H9 (cell line): ENCODE results near the gene CRHR2. TPM values are rescaled to one million over a fixed set of nuclear protein-coding genes. Genes with fewer than 3 reads are reported as not detected.

Source experiments
- DNase-seq: peaks from one replicate; pipeline ENCODE4 v3.0.0-alpha.2; 2017
- H2AFZ ChIP-seq: one replicate; pipeline ENCODE4 v1.6.1; 2013; ENCODE audit warnings: mild to moderate bottlenecking, low read length, control low read depth, moderate library complexity
- H2AK5ac ChIP-seq: 2 replicates; pipeline ENCODE4 v1.6.1; 2013; ENCODE audit warnings: low read length, control low read depth, mixed read lengths; ENCODE audit not compliant: insufficient read length
- H2BK120ac ChIP-seq: one replicate; pipeline ENCODE4 v1.6.1; 2013; ENCODE audit warnings: low read depth, mild to moderate bottlenecking, low read length, control low read depth, inconsistent platforms; ENCODE audit not compliant: poor library complexity, severe bottlenecking
- H2BK12ac ChIP-seq: 2 replicates; pipeline ENCODE4 v1.6.1; 2013; ENCODE audit warnings: low read length, control low read depth, mixed read lengths, low read depth; ENCODE audit not compliant: insufficient read length
- H2BK15ac ChIP-seq: 2 replicates; pipeline ENCODE4 v1.6.1; 2013; ENCODE audit warnings: low read depth, low read length, control low read depth
- H2BK20ac ChIP-seq: one replicate; pipeline ENCODE4 v1.6.1; 2013; ENCODE audit warnings: low read depth, mild to moderate bottlenecking, low read length, control low read depth, inconsistent platforms; ENCODE audit not compliant: poor library complexity, severe bottlenecking
- H2BK5ac ChIP-seq: 2 replicates; pipeline ENCODE4 v1.6.1; 2013; ENCODE audit warnings: low read length, control low read depth, mixed read lengths; ENCODE audit not compliant: insufficient read length
- H3K14ac ChIP-seq: 2 replicates; pipeline ENCODE4 v1.6.1; 2013; ENCODE audit warnings: low read length, control low read depth; ENCODE audit not compliant: insufficient read depth
- H3K18ac ChIP-seq: 2 replicates; pipeline ENCODE4 v1.6.1; 2013; ENCODE audit warnings: low read depth, mild to moderate bottlenecking, mixed read lengths, low read length, control low read depth; ENCODE audit not compliant: insufficient read length
- H3K23ac ChIP-seq: 2 replicates; pipeline ENCODE4 v1.6.1; 2013; ENCODE audit warnings: low read length, control low read depth, mixed read lengths, low read depth; ENCODE audit not compliant: insufficient read length
- H3K23me2 ChIP-seq: 2 replicates; pipeline ENCODE4 v1.6.1; 2013; ENCODE audit warnings: low read depth, mild to moderate bottlenecking, mixed read lengths, low read length, control low read depth; ENCODE audit not compliant: insufficient read length, poor library complexity, severe bottlenecking
- H3K27ac ChIP-seq: 2 replicates; pipeline ENCODE4 v1.5.1; 2013; ENCODE audit warnings: low read length, control low read depth, mixed read lengths, low read depth; ENCODE audit not compliant: insufficient read length
- H3K27me3 ChIP-seq: 2 replicates; pipeline ENCODE4 v1.6.1; 2013; ENCODE audit warnings: low read length, control low read depth, inconsistent platforms; ENCODE audit not compliant: insufficient read depth
- H3K4ac ChIP-seq: 2 replicates; pipeline ENCODE4 v1.6.1; 2013; ENCODE audit warnings: low read depth, mild to moderate bottlenecking, control low read depth, inconsistent platforms, low read length, moderate library complexity
- H3K4me1 ChIP-seq: 2 replicates; pipeline ENCODE4 v1.6.1; 2013; ENCODE audit warnings: low read length, control low read depth, inconsistent platforms; ENCODE audit not compliant: insufficient read depth
- H3K4me2 ChIP-seq: 2 replicates; pipeline ENCODE4 v1.6.1; 2013; ENCODE audit warnings: low read length, control low read depth, mixed read lengths; ENCODE audit not compliant: insufficient read length, insufficient read depth
- H3K56ac ChIP-seq: 2 replicates; pipeline ENCODE4 v1.6.1; 2013; ENCODE audit warnings: low read depth, mild to moderate bottlenecking, mixed read lengths, low read length, control low read depth; ENCODE audit not compliant: insufficient read length
- H3K79me1 ChIP-seq: 2 replicates; pipeline ENCODE4 v1.6.1; 2013; ENCODE audit warnings: low read depth, mild to moderate bottlenecking, moderate library complexity, low read length, control low read depth, inconsistent platforms; ENCODE audit not compliant: insufficient read depth, poor library complexity, severe bottlenecking
- H3K79me2 ChIP-seq: 2 replicates; pipeline ENCODE4 v1.6.1; 2013; ENCODE audit warnings: low read length, control low read depth, inconsistent platforms; ENCODE audit not compliant: insufficient read depth
- H3K9ac ChIP-seq: 2 replicates; pipeline ENCODE4 v1.6.1; 2013; ENCODE audit warnings: low read length, control low read depth, mixed read lengths; ENCODE audit not compliant: insufficient read length; ENCODE audit errors: extremely low read depth
- H3K9me3 ChIP-seq: one replicate; pipeline ENCODE4 v1.6.1; 2013; ENCODE audit warnings: low read depth, low read length, inconsistent platforms; ENCODE audit not compliant: control insufficient read depth
- H3T11ph ChIP-seq: one replicate; pipeline ENCODE4 v1.6.1; 2013; ENCODE audit warnings: mild to moderate bottlenecking, low read length, control low read depth, inconsistent platforms
- H4K20me1 ChIP-seq: one replicate; pipeline ENCODE4 v1.6.1; 2013; ENCODE audit not compliant: control insufficient read depth, insufficient read length, insufficient read depth
- H4K5ac ChIP-seq: 2 replicates; pipeline ENCODE4 v1.6.1; 2013; ENCODE audit warnings: low read depth, mild to moderate bottlenecking, mixed read lengths, low read length, control low read depth; ENCODE audit not compliant: insufficient read length
- H4K8ac ChIP-seq: replicated peaks from 2 replicates; pipeline ENCODE4 v1.6.1; 2013; ENCODE audit warnings: low read length, control low read depth, mixed read lengths, low read depth; ENCODE audit not compliant: insufficient read length
- H4K91ac ChIP-seq: 2 replicates; pipeline ENCODE4 v1.6.1; 2013; ENCODE audit warnings: low read depth, mild to moderate bottlenecking, moderate library complexity, mixed read lengths, low read length, control low read depth; ENCODE audit not compliant: insufficient read length
- H3K27ac Mint-ChIP-seq, 3 experiments: 2 replicates in 2 of 3; 3 replicates in 1 of 3; pipeline ENCODE4 v1.8.0; 2020 to 2021; ENCODE audit warnings: mixed read lengths in 3 of 3, mild to moderate bottlenecking in 1 of 3, moderate library complexity in 1 of 3
- H3K27me3 Mint-ChIP-seq: 2 replicates; pipeline ENCODE4 v1.8.0; 2021; ENCODE audit warnings: low read depth, mild to moderate bottlenecking, moderate library complexity, mixed read lengths
- H3K36me3 Mint-ChIP-seq, 3 experiments: 2 replicates in 2 of 3; 3 replicates in 1 of 3; pipeline ENCODE4 v1.8.0; 2020 to 2021; ENCODE audit warnings: low read depth in 3 of 3, mixed read lengths in 3 of 3; ENCODE audit not compliant: insufficient read depth in 1 of 3
- H3K4me1 Mint-ChIP-seq, 2 experiments: 2 replicates each; pipeline ENCODE4 v1.8.0; 2020; ENCODE audit warnings: mixed read lengths in 2 of 2
- H3K4me3 Mint-ChIP-seq, 2 experiments: 2 replicates in 1 of 2; 3 replicates in 1 of 2; pipeline ENCODE4 v1.8.0; 2020 to 2021; ENCODE audit warnings: mild to moderate bottlenecking in 2 of 2, mixed read lengths in 2 of 2, moderate library complexity in 1 of 2
- H3K9me3 Mint-ChIP-seq, 2 experiments: 2 replicates in 1 of 2; 3 replicates in 1 of 2; pipeline ENCODE4 v1.8.0; 2020; ENCODE audit warnings: mild to moderate bottlenecking in 2 of 2, mixed read lengths in 2 of 2, moderate library complexity in 1 of 2
- WGBS: extraction: QIAGEN DNeasy Blood & Tissue Kit; methylation state at CpG from one replicate; pipeline ENCODE4 v1.1.7; 2013; ENCODE audit warnings: missing lambda C conversion rate, low lambda C conversion rate, mixed read lengths; ENCODE audit not compliant: insufficient read length; ENCODE audit errors: extremely low coverage; 5-methylcytosine and 5-hydroxymethylcytosine counted together
- total RNA-seq: library from RNA; stranded (reverse); gene quantifications from 2 replicates; pipeline ENCODE4 v1.2.1, GENCODE V29; 2021
- TF ChIP-seq, protein P1 (sequence below): fragments of 200-600 bp; sonication (generic); conservative IDR thresholded peaks from 3 replicates; pipeline ENCODE4 v1.8.0; 2021; ENCODE audit warnings: antibody characterized with exemption, mild to moderate bottlenecking

The CRHR2 gene
- total RNA-seq, 1 experiment from 2014 or later = 0.07 TPM

DNA sequence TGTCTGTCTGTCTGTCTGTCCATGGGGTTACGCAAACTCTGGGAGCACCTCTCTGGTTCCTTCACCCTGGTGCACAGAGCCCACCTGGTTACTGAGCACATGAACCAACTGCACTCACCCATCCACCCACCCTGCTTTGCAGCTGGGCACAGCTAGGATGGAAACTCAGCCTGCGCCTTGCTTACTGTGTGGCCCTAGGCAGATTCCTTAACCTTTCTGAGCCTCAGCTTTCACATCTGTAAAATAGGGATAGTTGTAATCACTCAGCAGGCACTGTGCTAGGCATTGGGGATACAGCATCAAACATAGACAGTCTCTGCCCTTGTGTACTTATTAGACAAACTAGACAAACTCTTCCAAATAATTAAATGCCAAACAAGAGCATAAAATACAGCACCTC is 47.8 kb upstream of the CRHR2 start:
- no peak overlapping the region for H3K56ac ChIP-seq
- Mint-ChIP-seq H3K27ac (no peak overlapping the region; a peak in 1 of 7 replicates), H3K27me3 (peaks cover 15% of the 10 kb centered on the region), H3K9me3 (peaks cover under 1% of the 10 kb centered on the region in 2 experiments; a peak in 2 of 5 replicates), H3K4me3 (no peak overlapping the region), H3K4me1 (peaks cover 38 to 58% of the 10 kb centered on the region in 2 experiments), H3K36me3 (peaks cover 1 to 5% (median 2%) of the 10 kb centered on the region in 3 experiments; a peak in 4 of 7 replicates)
- no peak overlapping the region for H3K4me2 ChIP-seq
- no peak overlapping the region for H3K9ac ChIP-seq
- H4K20me1 ChIP-seq = no peaks in the 10 kb centered on the region
- DNase-seq = no peak
- H3K27ac ChIP-seq = no peak overlapping the region
- WGBS = no CpG with 5 or more reads among the region's 2 CpGs
- no peaks in the 10 kb centered on the region for H3K23me2 ChIP-seq
- no peak overlapping the region for H4K91ac ChIP-seq
- H4K8ac ChIP-seq = no peak overlapping the region
- H3K9me3 ChIP-seq = no peaks in the 10 kb centered on the region
- H2BK12ac ChIP-seq = no peak overlapping the region
- no peak overlapping the region for H2AFZ ChIP-seq
- no peak overlapping the region for H2BK20ac ChIP-seq
- no peaks in the 10 kb centered on the region for H3K79me1 ChIP-seq
- TF ChIP-seq, protein P1, sequence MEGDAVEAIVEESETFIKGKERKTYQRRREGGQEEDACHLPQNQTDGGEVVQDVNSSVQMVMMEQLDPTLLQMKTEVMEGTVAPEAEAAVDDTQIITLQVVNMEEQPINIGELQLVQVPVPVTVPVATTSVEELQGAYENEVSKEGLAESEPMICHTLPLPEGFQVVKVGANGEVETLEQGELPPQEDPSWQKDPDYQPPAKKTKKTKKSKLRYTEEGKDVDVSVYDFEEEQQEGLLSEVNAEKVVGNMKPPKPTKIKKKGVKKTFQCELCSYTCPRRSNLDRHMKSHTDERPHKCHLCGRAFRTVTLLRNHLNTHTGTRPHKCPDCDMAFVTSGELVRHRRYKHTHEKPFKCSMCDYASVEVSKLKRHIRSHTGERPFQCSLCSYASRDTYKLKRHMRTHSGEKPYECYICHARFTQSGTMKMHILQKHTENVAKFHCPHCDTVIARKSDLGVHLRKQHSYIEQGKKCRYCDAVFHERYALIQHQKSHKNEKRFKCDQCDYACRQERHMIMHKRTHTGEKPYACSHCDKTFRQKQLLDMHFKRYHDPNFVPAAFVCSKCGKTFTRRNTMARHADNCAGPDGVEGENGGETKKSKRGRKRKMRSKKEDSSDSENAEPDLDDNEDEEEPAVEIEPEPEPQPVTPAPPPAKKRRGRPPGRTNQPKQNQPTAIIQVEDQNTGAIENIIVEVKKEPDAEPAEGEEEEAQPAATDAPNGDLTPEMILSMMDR = no peak
- no peak overlapping the region for H3K23ac ChIP-seq
- no peak overlapping the region for H3T11ph ChIP-seq
- H4K5ac ChIP-seq = no peak overlapping the region
- no peak overlapping the region for H2BK15ac ChIP-seq
- H3K27me3 ChIP-seq = no peaks in the 10 kb centered on the region
- H2AK5ac ChIP-seq = no peak overlapping the region
- peaks cover 12% of the 10 kb centered on the region; the same call in 1 of the 2 replicates for H3K4me1 ChIP-seq
- H3K14ac ChIP-seq = no peak overlapping the region
- H3K79me2 ChIP-seq = no peaks in the 10 kb centered on the region
- no peak overlapping the region for H3K18ac ChIP-seq
- H2BK120ac ChIP-seq = no peak overlapping the region
- no peak overlapping the region for H2BK5ac ChIP-seq
- H3K4ac ChIP-seq = no peak overlapping the region
